ENCODE measurements around the gene MEIS1. TPM values are rescaled to one million over a fixed set of nuclear protein-coding genes. Genes with fewer than 3 reads are reported as not detected.
A peak's percentile ranks its signal among the peaks of the same experiment; 100 is the strongest.

Gene MEIS1
- total RNA-seq, 1 experiment from 2014 or later, result 11.5 TPM

DNA sequence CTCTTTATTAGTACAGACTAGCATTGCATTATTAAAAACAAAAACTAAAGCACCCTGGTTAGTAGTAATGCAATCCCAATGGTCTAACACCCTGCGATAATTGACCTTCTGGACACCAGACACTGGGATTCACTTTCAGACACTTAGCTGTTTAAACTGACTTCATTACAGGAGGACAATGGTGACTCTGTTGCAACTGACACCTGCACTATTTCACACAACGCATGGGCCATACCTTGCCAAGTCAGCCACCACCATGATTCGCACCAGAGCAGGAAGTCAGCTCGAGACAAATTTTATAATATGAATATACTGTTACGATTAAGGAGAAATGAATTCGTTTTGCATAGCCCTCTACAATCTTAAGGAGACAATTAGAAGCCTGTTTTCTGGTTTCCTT lies 150.7 kb downstream of the MEIS1 start:
- Mint-ChIP-seq H3K9me3 (ENCODE audit: low read depth, unreplicated experiment) (no peaks in the 10 kb centered on the region), H3K27me3 (ENCODE audit: unreplicated experiment) (no peaks in the 10 kb centered on the region), H3K4me3 (ENCODE audit: low read depth, unreplicated experiment) (no peak overlapping the region), H3K4me1 (ENCODE audit: low read depth, unreplicated experiment) (no peaks in the 10 kb centered on the region), H3K36me3 (ENCODE audit: insufficient read depth, unreplicated experiment) (no peaks in the 10 kb centered on the region), H3K27ac (ENCODE audit: unreplicated experiment) (no peak overlapping the region)
- DNase-seq, result no peak
- intact Hi-C loops (cut with micrococcal nuclease; ENCODE audit: unreplicated experiment), result no loop called here
- no TSS peak for BruUV-seq (replicated peaks)
- CTCF ChIA-PET, result no interaction called here
- TF ChIP-seq, protein P1, sequence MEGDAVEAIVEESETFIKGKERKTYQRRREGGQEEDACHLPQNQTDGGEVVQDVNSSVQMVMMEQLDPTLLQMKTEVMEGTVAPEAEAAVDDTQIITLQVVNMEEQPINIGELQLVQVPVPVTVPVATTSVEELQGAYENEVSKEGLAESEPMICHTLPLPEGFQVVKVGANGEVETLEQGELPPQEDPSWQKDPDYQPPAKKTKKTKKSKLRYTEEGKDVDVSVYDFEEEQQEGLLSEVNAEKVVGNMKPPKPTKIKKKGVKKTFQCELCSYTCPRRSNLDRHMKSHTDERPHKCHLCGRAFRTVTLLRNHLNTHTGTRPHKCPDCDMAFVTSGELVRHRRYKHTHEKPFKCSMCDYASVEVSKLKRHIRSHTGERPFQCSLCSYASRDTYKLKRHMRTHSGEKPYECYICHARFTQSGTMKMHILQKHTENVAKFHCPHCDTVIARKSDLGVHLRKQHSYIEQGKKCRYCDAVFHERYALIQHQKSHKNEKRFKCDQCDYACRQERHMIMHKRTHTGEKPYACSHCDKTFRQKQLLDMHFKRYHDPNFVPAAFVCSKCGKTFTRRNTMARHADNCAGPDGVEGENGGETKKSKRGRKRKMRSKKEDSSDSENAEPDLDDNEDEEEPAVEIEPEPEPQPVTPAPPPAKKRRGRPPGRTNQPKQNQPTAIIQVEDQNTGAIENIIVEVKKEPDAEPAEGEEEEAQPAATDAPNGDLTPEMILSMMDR (IDR thresholded peaks at IDR 0.05; ENCODE audit: unreplicated experiment), result no peak

- no peaks in the 10 kb centered on the region for H3K4me1 Mint-ChIP-seq (ENCODE audit: low read depth, unreplicated experiment)
- no peak overlapping the region for H3K27ac Mint-ChIP-seq (ENCODE audit: unreplicated experiment)
- no TSS peak for BruUV-seq (replicated peaks)
- H3K36me3 Mint-ChIP-seq (ENCODE audit: insufficient read depth, unreplicated experiment), result no peaks in the 10 kb centered on the region
- no peaks in the 10 kb centered on the region for H3K9me3 Mint-ChIP-seq (ENCODE audit: low read depth, unreplicated experiment)
- no peaks in the 10 kb centered on the region for H3K27me3 Mint-ChIP-seq (ENCODE audit: unreplicated experiment)
- intact Hi-C loops (cut with micrococcal nuclease; ENCODE audit: unreplicated experiment), result no loop called here
- DNase-seq, result peak; percentile 39
- no peak overlapping the region for H3K4me3 Mint-ChIP-seq (ENCODE audit: low read depth, unreplicated experiment)
- TF ChIP-seq, protein P1 (IDR thresholded peaks at IDR 0.05; ENCODE audit: unreplicated experiment), result peak; percentile 41
- CTCF ChIA-PET, result interaction anchor here (1.2 to 1.6 kb wide), 2 partner anchors 11 to 628 kb away, joined by 4 to 6 read pairs; no protein-coding TSS in a partner anchor
These were observed 152.3 kb downstream of the MEIS1 start for GRCh38 chr2:66587216-66587615.

DNA sequence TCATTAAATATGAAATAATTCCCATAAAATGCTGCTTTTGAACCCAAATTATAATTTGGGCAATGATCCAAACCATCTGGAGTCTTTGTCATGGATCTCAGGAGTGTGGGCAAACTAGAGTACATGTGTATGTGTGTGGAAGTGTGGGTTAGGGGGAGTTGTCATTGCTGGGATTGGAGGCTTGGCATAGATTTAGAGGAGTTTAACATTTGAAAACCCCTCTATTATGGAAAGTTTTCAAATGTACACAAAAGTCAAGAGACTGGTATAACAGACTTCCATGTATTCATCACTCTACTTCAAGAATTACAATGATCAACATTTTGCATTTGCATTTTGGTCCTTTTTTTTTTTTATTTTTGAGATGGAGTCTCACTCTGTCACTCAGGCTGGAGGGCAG lies 159.1 kb downstream of the MEIS1 start:
- Mint-ChIP-seq H3K4me1 (ENCODE audit: low read depth, unreplicated experiment) (no peaks in the 10 kb centered on the region), H3K27ac (ENCODE audit: unreplicated experiment) (no peak overlapping the region), H3K36me3 (ENCODE audit: insufficient read depth, unreplicated experiment) (no peaks in the 10 kb centered on the region), H3K4me3 (ENCODE audit: low read depth, unreplicated experiment) (no peak overlapping the region), H3K9me3 (ENCODE audit: low read depth, unreplicated experiment) (no peaks in the 10 kb centered on the region), H3K27me3 (ENCODE audit: unreplicated experiment) (no peaks in the 10 kb centered on the region)
- TF ChIP-seq, protein P1 (IDR thresholded peaks at IDR 0.05; ENCODE audit: unreplicated experiment), result no peak
- DNase-seq, result no peak
- CTCF ChIA-PET, result no interaction called here
- no TSS peak for BruUV-seq (replicated peaks)
- intact Hi-C loops (cut with micrococcal nuclease; ENCODE audit: unreplicated experiment), result no loop called here

- CTCF ChIA-PET, result no interaction called here
These were observed 160.6 kb downstream of the MEIS1 start for GRCh38 chr2:66595556-66595955.

More at GRCh38 chr2:66595556-66595955, 160.6 kb downstream of the MEIS1 start:
- Mint-ChIP-seq H3K36me3 (ENCODE audit: insufficient read depth, unreplicated experiment) (no peaks in the 10 kb centered on the region), H3K4me3 (ENCODE audit: low read depth, unreplicated experiment) (no peak overlapping the region), H3K27me3 (ENCODE audit: unreplicated experiment) (no peaks in the 10 kb centered on the region), H3K9me3 (ENCODE audit: low read depth, unreplicated experiment) (no peaks in the 10 kb centered on the region), H3K27ac (ENCODE audit: unreplicated experiment) (no peak overlapping the region), H3K4me1 (ENCODE audit: low read depth, unreplicated experiment) (no peaks in the 10 kb centered on the region)
- TF ChIP-seq, protein P1 (IDR thresholded peaks at IDR 0.05; ENCODE audit: unreplicated experiment), result no peak
- BruUV-seq (replicated peaks), result no TSS peak
- DNase-seq, result no peak
- intact Hi-C loops (cut with micrococcal nuclease; ENCODE audit: unreplicated experiment), result no loop called here

All from Calu3 (cell line).